GM12801 (cell line): ENCODE data around the gene OGDH.

Experiments
- CTCF ChIP-seq: IDR thresholded peaks from one replicate; pipeline ENCODE4 v1.5.1; 2011; ENCODE audit warnings: control low read depth; ENCODE audit not compliant: insufficient read length; ENCODE audit errors: extremely low read depth

Gene OGDH

GRCh38 chr7:44689427-44689826 is 83.0 kb downstream of the OGDH start:
- no peak for TF ChIP-seq CTCF

GRCh38 chr7:44693641-44694313 is 87.3 kb downstream of the OGDH start:
- no peak for TF ChIP-seq CTCF

- no peak for TF ChIP-seq CTCF
Observed at GRCh38 chr7:44694326-44694725, 87.9 kb downstream of the OGDH start.

GRCh38 chr7:44694766-44695165 is 88.3 kb downstream of the OGDH start:
- TF ChIP-seq CTCF, result no peak

GRCh38 chr7:44695756-44696155 is 89.3 kb downstream of the OGDH start:
- TF ChIP-seq CTCF, result no peak

GRCh38 chr7:44696728-44697127 is 90.3 kb downstream of the OGDH start:
- no peak for TF ChIP-seq CTCF

GRCh38 chr7:44697136-44698045 is 91.0 kb downstream of the OGDH start:
- no peak for TF ChIP-seq CTCF
